Muscle layer of colon (tissue), 2 donors: Measurements from ENCODE around the gene B3GAT1.
"Not testable (repeated sequence)": the region's sequence is repeated elsewhere in the genome, so short reads cannot be mapped to it uniquely, and the experiment has no call there.

Experiments used
- H3K27ac ChIP-seq: one replicate; pipeline ENCODE4 v1.7.0; 2013; ENCODE audit warnings: low read depth, mild to moderate bottlenecking, low read length, moderate library complexity
- H3K27me3 ChIP-seq, 2 donors: one replicate each; pipeline ENCODE4 v1.7.0; 2013; ENCODE audit warnings: low read length in 2 of 2, mild to moderate bottlenecking in 2 of 2; ENCODE audit not compliant: insufficient read depth in 2 of 2, control insufficient read depth in 1 of 2
- H3K36me3 ChIP-seq: one replicate; pipeline ENCODE4 v1.7.0; 2013; ENCODE audit warnings: mild to moderate bottlenecking, low read length; ENCODE audit not compliant: insufficient read depth
- H3K4me1 ChIP-seq: one replicate; pipeline ENCODE4 v1.7.0; 2013; ENCODE audit warnings: mild to moderate bottlenecking, low read length; ENCODE audit not compliant: insufficient read depth
- H3K4me3 ChIP-seq, 2 donors: one replicate each; pipeline ENCODE4 v1.7.0; 2013; ENCODE audit warnings: low read length in 2 of 2, low read depth in 1 of 2, mild to moderate bottlenecking in 1 of 2, moderate library complexity in 1 of 2
- H3K9ac ChIP-seq: one replicate; pipeline ENCODE4 v1.7.0; 2013; ENCODE audit warnings: low read length
- H3K9me3 ChIP-seq: one replicate; pipeline ENCODE4 v1.7.0; 2013; ENCODE audit warnings: mild to moderate bottlenecking, low read length
- donor health status: abdominal sarcoma.
- donor health status: Adenocarcinoma of cecum.

The B3GAT1 gene, protein sequence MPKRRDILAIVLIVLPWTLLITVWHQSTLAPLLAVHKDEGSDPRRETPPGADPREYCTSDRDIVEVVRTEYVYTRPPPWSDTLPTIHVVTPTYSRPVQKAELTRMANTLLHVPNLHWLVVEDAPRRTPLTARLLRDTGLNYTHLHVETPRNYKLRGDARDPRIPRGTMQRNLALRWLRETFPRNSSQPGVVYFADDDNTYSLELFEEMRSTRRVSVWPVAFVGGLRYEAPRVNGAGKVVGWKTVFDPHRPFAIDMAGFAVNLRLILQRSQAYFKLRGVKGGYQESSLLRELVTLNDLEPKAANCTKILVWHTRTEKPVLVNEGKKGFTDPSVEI

DNA sequence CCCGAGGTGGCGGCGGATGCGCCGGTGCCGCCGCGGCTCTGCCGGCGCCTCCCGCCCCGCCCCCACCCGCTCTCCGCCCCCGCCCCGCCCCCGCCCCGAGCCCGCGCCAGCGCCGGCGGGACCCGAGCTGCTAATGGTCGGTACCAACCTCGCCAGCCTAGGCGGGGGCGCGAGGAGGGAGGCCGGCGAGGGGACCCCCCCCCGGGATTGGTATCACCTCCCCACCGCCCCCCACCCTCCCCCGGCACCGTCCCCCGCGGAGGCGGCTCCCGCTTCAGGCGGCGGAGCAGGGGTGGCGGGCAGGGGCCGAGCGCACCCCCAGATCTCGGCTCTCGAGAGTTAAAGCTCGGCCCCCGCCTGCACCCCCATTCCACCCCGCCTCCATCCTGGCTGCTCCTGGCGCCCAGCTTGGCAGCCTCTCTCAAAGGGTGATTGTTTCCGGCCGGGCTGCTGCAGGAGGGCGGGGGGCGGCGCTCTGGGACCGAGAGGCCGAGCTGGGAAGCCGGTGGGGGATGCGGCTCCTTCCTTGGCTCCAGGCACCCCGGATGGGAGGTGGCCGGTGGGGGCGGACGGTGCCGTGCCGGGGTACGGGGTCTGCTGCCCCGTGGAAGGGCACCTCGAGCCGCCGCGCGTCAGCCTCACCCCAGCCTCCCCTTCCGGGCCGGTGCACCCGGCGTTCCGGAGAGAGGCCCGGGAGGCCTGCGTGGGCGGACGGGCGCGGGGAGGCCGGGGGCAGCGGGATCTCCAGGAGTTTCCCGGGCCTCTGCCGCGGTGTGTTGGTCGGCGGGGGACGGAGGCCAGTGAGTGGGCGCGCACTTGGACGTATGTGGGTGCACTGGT is at the start of gene B3GAT1:
TSS of gene B3GAT1 (minus strand) at position 40 of the 840 bp plus-strand sequence. CDS start 24,583 bp downstream, outside the sequence.
- Histone ChIP-seq H3K36me3 (no peaks in the 10 kb centered on the region), H3K9ac (no peak within 1 kb of the TSS), H3K9me3 (no peaks in the 10 kb centered on the region), H3K4me3 (no peak within 1 kb of the TSS), H3K4me1 (no peaks in the 10 kb centered on the region), H3K27me3 (peaks cover 24 to 58% of the 10 kb centered on the region in 2 donors), H3K27ac (no peak within 1 kb of the TSS)

DNA sequence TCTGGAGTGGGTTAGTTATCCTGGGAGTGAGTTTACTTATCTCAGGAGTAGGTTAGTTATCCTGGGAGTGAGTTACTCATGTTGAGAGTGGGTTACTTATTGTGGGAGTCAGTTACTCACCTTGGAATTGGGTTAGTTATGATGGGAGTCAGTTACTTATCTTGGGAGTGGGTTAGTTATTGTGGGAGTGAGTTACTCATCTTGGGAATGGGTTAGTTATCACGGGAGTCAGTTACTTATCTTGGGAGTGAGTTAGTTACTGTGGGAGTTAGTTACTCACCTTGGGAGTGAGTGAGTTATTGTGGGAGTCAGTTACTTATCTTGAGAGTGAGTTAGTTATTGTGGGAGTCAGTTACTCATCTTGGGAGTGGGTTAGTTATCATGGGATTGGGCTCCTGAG is 49.6 kb upstream of the B3GAT1 start:
- H3K4me1 ChIP-seq = no peaks in the 10 kb centered on the region
- H3K4me3 ChIP-seq = no peak overlapping the region
- no peaks in the 10 kb centered on the region for H3K36me3 ChIP-seq
- no peaks in the 10 kb centered on the region for H3K9me3 ChIP-seq
- no peak overlapping the region for H3K27ac ChIP-seq
- H3K9ac ChIP-seq = no peak overlapping the region
- peaks cover 5 to 11% of the 10 kb centered on the region in 2 donors for H3K27me3 ChIP-seq

DNA sequence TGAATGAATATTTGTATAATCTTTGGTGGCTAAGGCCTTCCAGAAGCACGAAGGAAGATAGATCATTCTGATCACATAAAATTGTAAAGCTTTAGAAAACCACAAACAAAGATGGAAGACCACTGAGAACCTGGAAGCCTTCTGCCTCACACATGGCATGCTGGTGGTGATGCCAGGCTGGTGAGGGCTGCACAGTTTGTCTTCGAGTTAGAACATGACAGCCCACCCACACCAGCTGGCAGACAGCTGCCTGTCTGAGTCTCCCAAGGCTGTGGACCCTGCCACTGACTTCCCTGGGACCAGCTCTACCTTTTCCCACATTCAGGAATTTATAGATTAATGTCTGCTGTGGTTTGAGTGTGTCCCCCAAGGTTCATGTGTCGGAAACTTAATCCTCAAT is 48.8 kb upstream of the B3GAT1 start:
- H3K27me3 ChIP-seq = peaks cover 5 to 7% of the 10 kb centered on the region in 2 donors

DNA sequence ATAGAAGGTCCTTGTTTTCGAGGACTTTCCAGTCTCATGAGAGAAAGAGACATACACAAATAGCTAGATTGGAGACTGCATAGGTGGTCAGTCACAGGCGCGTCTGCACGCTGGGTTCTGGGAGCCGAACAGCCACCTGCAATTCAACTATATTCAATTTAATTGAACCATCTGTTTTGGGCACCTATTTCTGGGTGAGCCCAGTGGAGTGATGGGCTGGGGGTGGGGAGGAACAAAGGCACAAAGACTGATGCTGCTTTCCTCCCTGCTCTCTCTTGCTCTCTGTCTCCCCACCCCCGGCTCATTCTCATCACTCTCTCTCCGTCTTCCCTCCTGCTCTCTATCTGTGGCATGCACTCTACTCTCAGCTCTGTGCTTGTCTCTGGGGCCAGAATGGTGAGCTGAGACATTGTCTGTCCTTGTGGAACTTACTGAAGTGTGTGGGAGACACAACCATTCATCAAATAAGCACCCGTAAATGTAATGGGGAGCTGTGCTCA is 48.1 kb upstream of the B3GAT1 start:
- no peak overlapping the region for H3K9ac ChIP-seq
- H3K4me3 ChIP-seq = no peak overlapping the region
- no peaks in the 10 kb centered on the region for H3K4me1 ChIP-seq
- no peaks in the 10 kb centered on the region for H3K9me3 ChIP-seq
- H3K27me3 ChIP-seq = peaks cover 0 to 7% of the 10 kb centered on the region in 2 donors
- H3K36me3 ChIP-seq = no peaks in the 10 kb centered on the region
- no peak overlapping the region for H3K27ac ChIP-seq

More for the DNA sequence above, 48.8 kb upstream of the B3GAT1 start:
- H3K36me3 ChIP-seq = no peaks in the 10 kb centered on the region
- H3K9me3 ChIP-seq = no peaks in the 10 kb centered on the region
- H3K27ac ChIP-seq = no peak overlapping the region
- no peaks in the 10 kb centered on the region for H3K4me1 ChIP-seq
- no peak overlapping the region for H3K9ac ChIP-seq
- H3K4me3 ChIP-seq = no peak overlapping the region

DNA sequence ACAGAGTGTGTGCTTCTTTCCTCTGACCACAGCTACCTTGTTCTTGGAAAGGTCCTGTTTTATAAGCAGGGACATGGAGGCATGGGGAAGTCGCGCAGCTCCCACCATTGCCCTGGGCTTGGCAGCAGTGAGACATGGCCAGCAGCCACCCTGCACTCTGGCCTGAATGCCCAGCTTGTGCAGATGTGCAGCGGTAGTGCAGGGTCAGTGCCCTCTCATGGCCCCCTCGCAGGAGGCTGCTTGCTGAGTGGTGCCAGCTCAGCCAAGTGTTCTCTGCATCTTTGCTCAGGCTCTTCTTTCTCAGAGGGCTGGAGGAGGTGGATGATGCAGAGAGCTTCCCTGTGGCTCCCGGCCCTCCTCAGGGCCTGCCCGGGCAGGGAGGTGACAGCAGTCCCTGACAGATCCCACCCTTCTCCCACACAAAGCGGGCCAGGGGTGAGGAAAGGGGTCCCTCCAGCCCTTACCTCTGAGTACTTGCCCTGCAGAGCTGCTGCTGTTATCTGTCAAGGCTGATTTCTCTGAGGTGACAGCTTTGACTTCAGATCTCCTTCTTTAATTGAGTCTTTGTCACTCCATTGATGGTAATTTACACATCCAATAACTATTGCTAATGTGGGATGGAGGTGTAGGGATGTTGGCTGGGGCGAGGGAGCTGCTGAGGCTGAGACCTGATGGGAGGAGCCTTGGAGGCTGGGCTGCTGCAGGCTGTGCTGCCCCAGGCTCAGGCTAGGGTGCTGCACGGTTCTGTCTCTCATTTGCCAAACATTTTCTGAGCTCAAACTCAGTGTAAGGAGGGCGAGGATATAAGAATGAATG is 47.4 kb upstream of the B3GAT1 start:
- Histone ChIP-seq H3K4me3 (no peak overlapping the region), H3K27ac (no peak overlapping the region), H3K9ac (no peak overlapping the region), H3K9me3 (no peaks in the 10 kb centered on the region), H3K4me1 (no peaks in the 10 kb centered on the region), H3K36me3 (no peaks in the 10 kb centered on the region), H3K27me3 (peaks cover 0 to 2% of the 10 kb centered on the region in 2 donors)

DNA sequence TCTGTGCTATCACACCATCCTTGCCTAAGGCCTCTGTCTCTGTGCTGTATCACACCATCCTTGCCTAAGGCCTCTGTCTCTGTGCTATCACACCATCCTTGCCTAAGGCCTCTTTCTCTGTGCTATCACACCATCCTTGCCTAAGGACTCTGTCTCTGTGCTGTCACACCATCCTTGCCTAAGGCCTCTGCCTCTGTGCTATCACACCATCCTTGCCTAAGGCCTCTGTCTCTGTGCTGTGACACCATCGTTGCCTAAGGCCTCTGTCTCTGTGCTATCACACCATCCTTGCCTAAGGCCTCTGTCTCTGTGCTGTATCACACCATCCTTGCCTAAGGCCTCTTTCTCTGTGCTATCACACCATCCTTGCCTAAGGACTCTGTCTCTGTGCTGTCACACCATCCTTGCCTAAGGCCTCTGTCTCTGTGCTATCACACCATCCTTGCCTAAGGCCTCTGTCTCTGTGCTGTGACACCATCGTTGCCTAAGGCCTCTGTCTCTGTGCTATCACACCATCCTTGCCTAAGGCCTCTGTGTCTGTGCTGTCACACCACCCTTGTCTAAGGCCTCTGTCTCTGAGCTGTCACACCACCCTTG is 45.5 kb upstream of the B3GAT1 start:
- not testable (repeated sequence) for H3K9me3 ChIP-seq, H3K4me1 ChIP-seq, H3K27ac ChIP-seq, H3K9ac ChIP-seq, H3K36me3 ChIP-seq, H3K27me3 ChIP-seq, H3K4me3 ChIP-seq

DNA sequence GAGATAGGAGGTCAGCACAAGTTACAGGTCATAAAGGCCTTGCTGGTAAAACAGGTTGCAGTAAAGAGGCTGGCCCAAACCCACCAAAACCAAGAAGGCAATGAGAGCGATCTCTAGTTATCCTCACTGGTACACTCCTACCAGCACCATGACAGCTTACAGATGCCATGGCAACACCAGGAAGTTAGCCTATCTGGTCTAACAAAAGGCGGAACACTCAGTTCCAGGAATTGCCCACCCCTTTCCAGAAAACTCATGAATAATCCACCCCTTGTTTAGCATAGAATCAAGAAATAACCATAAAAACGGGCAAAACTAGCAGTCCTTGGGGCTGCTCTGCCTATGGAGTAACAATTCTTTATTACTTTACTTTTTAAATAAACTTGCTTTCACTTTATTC is 43.5 kb upstream of the B3GAT1 start:
- no peak overlapping the region for H3K27ac ChIP-seq
- H3K9me3 ChIP-seq = no peaks in the 10 kb centered on the region
- H3K27me3 ChIP-seq = no peaks in the 10 kb centered on the region
- no peaks in the 10 kb centered on the region for H3K36me3 ChIP-seq
- no peaks in the 10 kb centered on the region for H3K4me1 ChIP-seq
- no peak overlapping the region for H3K9ac ChIP-seq
- H3K4me3 ChIP-seq = no peak overlapping the region

DNA sequence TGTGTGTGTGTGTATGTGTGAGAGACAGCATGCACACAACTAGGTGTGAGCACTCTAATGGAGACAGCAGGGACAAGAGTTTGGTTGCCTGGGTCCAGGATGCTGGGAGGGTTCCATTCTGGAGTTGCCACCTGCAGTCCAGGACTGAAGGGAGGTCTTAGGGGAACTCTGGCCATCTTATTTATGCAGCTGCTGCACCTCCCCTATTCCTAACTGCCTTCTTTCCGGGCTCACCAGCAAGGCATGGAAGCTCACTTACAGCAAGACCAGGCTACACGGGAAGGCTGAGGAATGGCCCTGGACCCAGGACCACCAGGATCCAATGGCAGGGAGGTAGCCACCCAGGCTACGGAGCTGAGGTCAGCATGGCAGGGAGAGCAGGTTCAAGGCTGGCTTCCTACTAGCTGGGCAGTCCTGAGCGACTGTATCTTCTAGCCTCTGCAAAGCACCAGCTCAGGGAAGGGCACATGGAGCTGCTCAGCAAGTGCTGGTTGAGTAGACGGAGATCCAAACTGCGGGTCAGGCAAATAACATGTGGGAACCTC is 42.2 kb upstream of the B3GAT1 start:
- H3K9me3 ChIP-seq = no peaks in the 10 kb centered on the region
- no peak overlapping the region for H3K4me3 ChIP-seq
- no peak overlapping the region for H3K27ac ChIP-seq

DNA sequence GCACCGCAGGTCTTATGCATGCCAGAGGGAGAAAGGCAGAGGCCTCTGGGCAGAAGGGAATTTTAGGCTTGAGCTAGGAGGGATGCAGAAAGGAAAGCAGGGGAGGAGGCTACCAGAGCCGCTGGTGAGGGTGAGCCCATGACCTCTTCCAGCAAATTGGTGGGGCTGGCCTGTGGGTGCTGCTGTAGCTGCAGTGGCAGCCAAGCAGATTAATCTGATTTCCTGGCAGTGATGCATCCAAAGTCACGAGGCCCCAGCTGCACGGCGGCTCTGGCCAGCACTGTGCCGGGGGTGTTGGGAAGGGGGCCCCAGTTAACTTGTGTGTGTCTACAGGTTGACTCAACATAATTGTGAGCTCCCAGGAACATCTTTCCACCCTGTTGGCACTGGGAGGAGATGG is 41.4 kb upstream of the B3GAT1 start:
- Histone ChIP-seq H3K36me3 (no peaks in the 10 kb centered on the region), H3K9me3 (no peaks in the 10 kb centered on the region), H3K27ac (no peak overlapping the region), H3K4me3 (no peak overlapping the region), H3K4me1 (no peaks in the 10 kb centered on the region), H3K27me3 (no peaks in the 10 kb centered on the region), H3K9ac (no peak overlapping the region)

More for the DNA sequence above, 42.2 kb upstream of the B3GAT1 start:
- Histone ChIP-seq H3K27me3 (no peaks in the 10 kb centered on the region), H3K36me3 (no peaks in the 10 kb centered on the region), H3K4me1 (no peaks in the 10 kb centered on the region), H3K9ac (no peak overlapping the region)

DNA sequence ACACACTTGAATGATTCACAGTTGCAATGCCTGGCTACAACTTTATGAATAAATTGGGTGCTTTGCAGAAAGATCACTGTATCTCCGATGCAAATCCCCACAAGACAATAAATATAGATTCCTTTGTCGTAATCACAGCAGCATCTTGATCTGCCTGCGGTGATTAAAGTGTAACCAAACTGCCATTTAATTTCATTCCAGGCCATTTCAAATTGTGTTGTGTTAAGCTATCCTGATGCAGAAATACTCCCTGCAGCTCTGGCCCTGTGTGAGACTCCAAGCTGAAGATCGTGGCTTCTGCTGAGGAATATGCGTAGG is 40.8 kb upstream of the B3GAT1 start:
- Histone ChIP-seq H3K27me3 (no peaks in the 10 kb centered on the region), H3K36me3 (no peaks in the 10 kb centered on the region), H3K4me3 (no peak overlapping the region), H3K9me3 (no peaks in the 10 kb centered on the region), H3K9ac (no peak overlapping the region), H3K4me1 (no peaks in the 10 kb centered on the region), H3K27ac (no peak overlapping the region)
